Activated naive CD8-positive, alpha-beta T cell treated with anti-CD3 and anti-CD28 coated beads for 36 hours (primary cell): ENCODE data around the gene SENP5. TPM values are rescaled to one million over a fixed set of nuclear protein-coding genes. Genes with fewer than 3 reads are reported as not detected.
"Not testable (repeated sequence)": the region's sequence is repeated elsewhere in the genome, so short reads cannot be mapped to it uniquely, and the experiment has no call there.

Source experiments
- DNase-seq: peaks from one replicate; pipeline ENCODE4 v3.0.0; 2021
- H3K27ac Mint-ChIP-seq: one replicate; pipeline ENCODE4 v1.8.0; 2022; ENCODE audit warnings: mild to moderate bottlenecking, moderate library complexity, mixed read lengths
- H3K27me3 Mint-ChIP-seq: one replicate; pipeline ENCODE4 v1.8.0; 2022; ENCODE audit warnings: mild to moderate bottlenecking, mixed read lengths
- H3K36me3 Mint-ChIP-seq: one replicate; pipeline ENCODE4 v1.8.0; 2021; ENCODE audit warnings: mild to moderate bottlenecking, mixed read lengths
- H3K4me1 Mint-ChIP-seq: one replicate; pipeline ENCODE4 v1.8.0; 2021; ENCODE audit warnings: mixed read lengths
- H3K4me3 Mint-ChIP-seq: one replicate; pipeline ENCODE4 v1.8.0; 2022; ENCODE audit warnings: mild to moderate bottlenecking, moderate library complexity, mixed read lengths
- H3K9me3 Mint-ChIP-seq: one replicate; pipeline ENCODE4 v1.8.0; 2022; ENCODE audit warnings: mixed read lengths
- total RNA-seq, 2 experiments: library from RNA; stranded (reverse); gene quantifications; one replicate each; pipeline ENCODE4 v1.2.3, GENCODE V29; 2021

SENP5 gene
- total RNA-seq, 2 experiments from 2014 or later = 28.1 to 31.9 TPM

DNA sequence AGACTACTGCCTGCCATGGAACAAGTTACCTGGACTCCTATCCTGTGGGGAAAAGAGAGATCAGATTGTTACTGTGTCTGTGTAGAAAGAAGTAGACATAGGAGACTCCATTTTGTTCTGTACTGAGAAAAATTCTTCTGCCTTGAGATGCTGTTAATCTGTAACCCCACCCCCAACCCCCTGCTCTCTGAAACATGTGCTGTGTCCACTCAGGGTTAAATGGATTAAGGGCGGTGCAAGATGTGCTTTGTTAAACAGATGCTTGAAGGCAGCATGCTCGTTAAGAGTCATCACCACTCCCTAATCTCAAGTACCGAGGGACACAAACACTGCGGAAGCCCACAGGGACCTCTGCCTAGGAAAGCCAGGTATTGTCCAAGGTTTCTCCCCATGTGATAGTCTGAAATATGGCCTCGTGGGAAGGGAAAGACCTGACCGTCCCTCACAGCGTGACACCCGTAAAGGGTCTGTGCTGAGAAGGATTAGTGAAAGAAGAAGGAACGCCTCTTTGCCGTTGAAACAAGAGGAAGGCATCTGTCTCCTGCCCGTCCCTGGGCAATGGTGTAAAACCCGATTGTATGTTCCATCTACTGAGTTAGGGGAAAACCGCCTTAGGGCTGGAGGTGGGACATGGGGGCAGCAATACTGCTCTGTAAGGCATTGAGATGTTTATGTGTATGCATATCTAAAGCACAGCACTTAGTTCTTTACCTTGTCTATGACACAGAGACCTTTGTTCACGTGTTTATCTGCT, 76.5 kb downstream of the SENP5 start:
- Mint-ChIP-seq H3K4me3 (peak overlapping the region; percentile 100), H3K27ac (peak overlapping the region; percentile 90), H3K36me3 (peaks cover 45% of the 10 kb centered on the region)

DNA sequence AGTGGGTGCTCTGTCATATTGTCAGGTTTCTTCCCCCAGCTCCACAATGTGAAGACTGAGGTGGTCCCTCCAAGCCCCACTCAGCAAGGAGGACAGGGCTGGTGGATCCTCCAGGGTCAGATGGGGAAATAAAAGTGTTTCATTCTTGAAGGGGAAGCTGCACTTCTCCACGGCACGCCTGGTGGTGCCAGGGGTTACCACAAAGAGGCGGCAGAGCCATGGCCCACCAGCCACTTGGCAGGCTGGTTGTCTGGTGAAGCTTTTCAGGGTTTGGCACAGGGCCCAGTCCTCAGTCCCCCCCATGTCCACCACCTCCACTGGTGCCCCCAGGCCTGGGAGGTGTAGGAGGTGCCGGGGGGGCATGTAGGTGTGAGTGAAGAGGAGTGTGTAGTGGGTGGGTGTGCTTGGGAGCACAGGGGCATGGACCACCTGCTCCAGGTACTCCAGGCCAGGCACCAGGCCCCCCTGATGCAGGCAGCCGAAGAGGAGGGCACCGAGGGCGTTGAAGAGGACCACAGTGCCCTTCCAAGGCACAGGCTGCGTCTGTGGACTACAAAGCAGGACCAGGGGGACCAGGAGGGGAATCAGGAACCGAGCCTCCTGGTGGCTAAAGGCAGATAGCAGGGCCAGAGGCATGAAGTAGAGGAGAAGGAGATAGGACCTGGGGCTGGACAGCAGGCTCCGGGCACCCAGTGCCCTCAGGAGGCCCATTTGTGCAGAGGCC, 79.6 kb downstream of the SENP5 start:
- Mint-ChIP-seq H3K9me3 (no peaks in the 10 kb centered on the region), H3K4me3 (no peak overlapping the region), H3K36me3 (peaks cover 23% of the 10 kb centered on the region), H3K27ac (no peak overlapping the region), H3K4me1 (peaks cover 18% of the 10 kb centered on the region), H3K27me3 (peaks cover 2% of the 10 kb centered on the region)
- DNase-seq = no peak

More for the DNA sequence above, 76.5 kb downstream of the SENP5 start:
- H3K27me3 Mint-ChIP-seq, H3K9me3 Mint-ChIP-seq, DNase-seq: not testable (repeated sequence)
- peaks cover 36% of the 10 kb centered on the region for H3K4me1 Mint-ChIP-seq

GRCh38 chr3:196947860-196948441, 80.2 kb downstream of the SENP5 start:
- peaks cover 18% of the 10 kb centered on the region for H3K4me1 Mint-ChIP-seq
- no peak overlapping the region for H3K27ac Mint-ChIP-seq
- H3K27me3 Mint-ChIP-seq = no peaks in the 10 kb centered on the region
- no peak for DNase-seq
- no peaks in the 10 kb centered on the region for H3K9me3 Mint-ChIP-seq
- H3K36me3 Mint-ChIP-seq = peaks cover 20% of the 10 kb centered on the region
- no peak overlapping the region for H3K4me3 Mint-ChIP-seq

DNA sequence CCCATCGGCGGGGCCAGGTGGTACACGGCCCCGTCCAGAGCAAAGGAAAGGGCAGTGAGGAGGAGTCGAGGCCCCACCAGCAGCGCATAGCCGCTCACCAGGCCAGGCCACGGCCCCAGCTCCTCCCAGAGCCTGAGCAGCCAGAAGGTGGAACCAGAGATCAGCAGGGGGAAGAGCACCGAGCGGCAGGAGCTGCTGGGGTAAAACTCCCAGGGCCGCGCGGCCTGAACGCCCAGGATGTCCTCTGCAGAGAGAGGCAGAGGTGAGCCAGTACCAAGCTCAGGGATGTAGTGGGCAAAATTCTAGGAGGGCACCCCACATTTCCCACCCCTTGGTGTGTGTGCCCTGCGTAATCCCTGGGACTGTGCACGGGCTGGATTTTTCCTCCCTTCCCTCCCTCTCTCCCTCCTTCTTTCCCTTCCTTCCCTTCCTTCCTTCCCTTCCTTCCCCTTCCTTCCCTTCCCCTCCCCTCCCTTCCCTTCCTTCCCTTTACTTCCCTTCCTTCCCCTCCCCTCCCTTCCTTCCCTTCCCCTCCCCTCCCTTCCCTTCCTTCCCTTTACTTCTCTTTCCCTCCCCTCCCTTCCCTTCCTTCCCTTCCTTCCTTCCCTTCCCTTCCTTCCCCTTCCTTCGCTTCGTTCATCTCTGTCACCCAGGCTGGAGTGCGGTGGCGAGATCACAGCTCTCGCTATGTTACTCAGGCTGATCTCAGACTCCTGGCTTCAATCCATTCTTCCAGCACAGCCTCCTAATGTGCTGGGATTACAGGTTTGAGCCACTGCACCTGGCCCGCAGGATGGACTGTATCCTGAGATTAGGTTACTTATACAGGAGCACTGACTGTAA, 80.9 kb downstream of the SENP5 start:
- Mint-ChIP-seq H3K27me3 (no peaks in the 10 kb centered on the region), H3K4me3 (no peak overlapping the region), H3K4me1 (peaks cover 14% of the 10 kb centered on the region), H3K27ac (no peak overlapping the region), H3K36me3 (peaks cover 13% of the 10 kb centered on the region), H3K9me3 (no peaks in the 10 kb centered on the region)
- no peak for DNase-seq

DNA sequence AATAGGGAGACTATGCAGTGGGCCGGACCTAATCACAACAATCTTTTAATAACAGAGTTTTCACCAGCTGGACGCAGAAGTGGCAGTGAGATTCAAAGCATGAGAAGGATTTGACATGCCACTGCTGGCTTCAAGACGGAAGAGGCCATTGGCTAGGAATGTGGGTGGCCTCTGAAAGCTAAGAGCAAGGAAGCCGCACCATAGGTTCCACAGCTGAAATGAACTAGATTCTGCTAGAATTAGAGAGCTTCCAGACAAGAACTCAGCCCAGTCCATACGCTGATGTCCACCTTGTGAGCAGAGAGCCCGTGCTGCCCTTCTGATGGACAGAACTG, 81.5 kb downstream of the SENP5 start:
- H3K4me3 Mint-ChIP-seq = no peak overlapping the region
- no peaks in the 10 kb centered on the region for H3K9me3 Mint-ChIP-seq
- H3K4me1 Mint-ChIP-seq = peaks cover 8% of the 10 kb centered on the region
- no peak overlapping the region for H3K27ac Mint-ChIP-seq
- H3K36me3 Mint-ChIP-seq = peaks cover 7% of the 10 kb centered on the region
- H3K27me3 Mint-ChIP-seq = peaks cover under 1% of the 10 kb centered on the region
- no peak for DNase-seq

GRCh38 chr3:196949750-196950149, 82.0 kb downstream of the SENP5 start:
- no peak for DNase-seq
- peaks cover 5% of the 10 kb centered on the region for H3K27me3 Mint-ChIP-seq
- H3K4me3 Mint-ChIP-seq = no peak overlapping the region
- peaks cover 3% of the 10 kb centered on the region for H3K4me1 Mint-ChIP-seq
- no peak overlapping the region for H3K27ac Mint-ChIP-seq
- H3K36me3 Mint-ChIP-seq = peaks cover 3% of the 10 kb centered on the region
- no peaks in the 10 kb centered on the region for H3K9me3 Mint-ChIP-seq

GRCh38 chr3:196951371-196951770, 83.7 kb downstream of the SENP5 start:
- H3K36me3 Mint-ChIP-seq = no peaks in the 10 kb centered on the region
- H3K9me3 Mint-ChIP-seq = no peaks in the 10 kb centered on the region
- DNase-seq = no peak
- no peak overlapping the region for H3K27ac Mint-ChIP-seq
- H3K4me3 Mint-ChIP-seq = no peak overlapping the region
- H3K27me3 Mint-ChIP-seq = peaks cover 10% of the 10 kb centered on the region
- H3K4me1 Mint-ChIP-seq = peaks cover under 1% of the 10 kb centered on the region

DNA sequence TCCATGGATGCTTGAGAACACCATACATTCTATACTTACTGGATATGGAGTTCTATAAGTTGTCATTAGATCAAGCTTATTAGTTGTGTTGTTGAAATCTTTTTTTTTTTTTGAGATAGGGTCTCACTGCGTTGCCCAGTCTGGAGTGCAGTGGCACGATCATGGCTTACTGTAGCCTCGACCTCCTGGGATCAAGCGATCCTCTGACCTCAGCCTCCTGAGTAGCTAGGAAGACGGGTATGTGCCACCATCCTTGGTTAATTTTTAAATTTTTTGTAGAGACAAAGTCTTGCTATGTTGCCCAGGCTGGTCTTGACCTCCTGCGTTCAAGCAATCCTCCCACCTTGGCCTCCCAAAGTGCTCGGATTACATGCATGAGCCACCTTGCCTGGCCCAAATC, 87.1 kb downstream of the SENP5 start:
- DNase-seq = no peak
- H3K4me1 Mint-ChIP-seq = peaks cover 2% of the 10 kb centered on the region
- no peaks in the 10 kb centered on the region for H3K36me3 Mint-ChIP-seq
- no peaks in the 10 kb centered on the region for H3K9me3 Mint-ChIP-seq
- peaks cover 22% of the 10 kb centered on the region for H3K27me3 Mint-ChIP-seq
- H3K27ac Mint-ChIP-seq = no peak overlapping the region
- H3K4me3 Mint-ChIP-seq = no peak overlapping the region

DNA sequence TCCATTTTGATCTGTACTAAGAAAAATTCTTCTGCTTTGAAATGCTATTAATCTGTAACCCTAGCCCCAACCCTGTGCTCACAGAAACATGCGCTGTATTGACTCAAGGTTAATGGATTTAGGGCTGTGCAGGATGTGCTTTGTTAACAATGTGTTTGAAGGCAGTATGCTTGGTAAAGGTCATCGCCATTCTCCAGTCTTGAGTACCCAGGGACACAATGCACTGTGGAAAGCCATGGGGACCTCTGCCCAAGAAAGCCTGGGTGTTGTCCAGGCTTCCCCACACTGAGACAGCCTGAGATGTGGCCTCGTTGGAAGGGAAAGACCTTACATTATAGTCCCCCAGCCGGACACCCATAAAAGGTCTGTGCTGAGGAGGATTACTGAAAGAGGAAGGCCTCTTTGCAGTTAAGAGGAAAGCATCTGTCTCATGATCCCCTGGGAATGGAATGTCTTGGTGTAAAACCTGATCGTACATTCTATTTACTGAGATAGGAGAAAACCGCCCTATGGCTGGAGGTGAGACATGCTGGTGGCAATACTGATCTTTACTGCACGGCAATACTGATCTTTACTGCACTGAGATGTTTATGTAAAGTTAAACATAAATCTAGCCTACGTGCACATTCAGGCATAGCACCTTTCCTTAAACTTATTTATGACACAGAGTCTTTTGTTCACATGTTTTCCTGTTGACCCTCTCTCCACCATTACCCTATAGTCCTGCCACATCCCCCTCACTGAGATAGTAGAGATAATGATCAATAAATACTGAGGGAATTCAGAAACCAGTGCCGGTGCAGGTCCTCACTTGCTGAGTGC, 94.6 kb downstream of the SENP5 start:
- H3K9me3 Mint-ChIP-seq = no peaks in the 10 kb centered on the region
- DNase-seq = no peak
- no peak overlapping the region for H3K27ac Mint-ChIP-seq
- peaks cover 18% of the 10 kb centered on the region for H3K27me3 Mint-ChIP-seq
- no peak overlapping the region for H3K4me3 Mint-ChIP-seq
- peaks cover 6% of the 10 kb centered on the region for H3K4me1 Mint-ChIP-seq
- H3K36me3 Mint-ChIP-seq = peaks cover 4% of the 10 kb centered on the region

DNA sequence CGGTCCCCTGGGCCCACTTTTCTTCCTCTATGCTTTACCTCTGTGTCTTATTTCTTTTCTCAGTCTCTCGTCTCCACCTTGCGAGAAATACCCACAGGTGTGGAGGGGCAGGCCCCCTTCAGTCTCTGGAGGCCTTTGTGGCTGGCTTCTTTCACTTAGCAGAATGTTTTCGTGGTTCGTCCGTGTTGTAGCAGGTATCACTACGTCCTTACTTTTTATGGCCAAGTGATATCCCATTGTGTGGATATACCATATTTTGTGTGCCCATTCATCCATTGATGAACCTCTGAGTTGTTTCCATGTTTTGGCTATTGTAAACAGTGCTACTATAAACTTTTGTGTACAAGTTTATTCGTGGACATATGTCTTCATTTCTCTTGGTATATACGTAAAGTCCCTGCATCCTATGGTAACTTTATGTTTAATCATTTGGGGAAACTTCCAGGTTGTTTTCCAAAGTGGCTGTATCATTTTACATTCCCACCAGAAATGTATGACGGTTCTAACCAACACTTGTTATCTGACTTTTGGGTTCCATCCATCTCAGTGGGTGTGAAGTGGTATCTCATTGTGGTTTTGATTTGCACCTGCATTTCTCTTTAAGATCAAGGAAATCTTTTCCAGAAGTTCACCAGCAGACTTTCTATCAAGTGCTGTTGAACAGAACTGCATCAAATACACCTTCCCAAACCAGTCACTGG, 95.4 kb downstream of the SENP5 start:
- H3K36me3 Mint-ChIP-seq = peaks cover 4% of the 10 kb centered on the region
- H3K4me3 Mint-ChIP-seq = no peak overlapping the region
- H3K4me1 Mint-ChIP-seq = peaks cover 9% of the 10 kb centered on the region
- peaks cover 26% of the 10 kb centered on the region for H3K27me3 Mint-ChIP-seq
- no peak for DNase-seq
- no peaks in the 10 kb centered on the region for H3K9me3 Mint-ChIP-seq
- no peak overlapping the region for H3K27ac Mint-ChIP-seq

DNA sequence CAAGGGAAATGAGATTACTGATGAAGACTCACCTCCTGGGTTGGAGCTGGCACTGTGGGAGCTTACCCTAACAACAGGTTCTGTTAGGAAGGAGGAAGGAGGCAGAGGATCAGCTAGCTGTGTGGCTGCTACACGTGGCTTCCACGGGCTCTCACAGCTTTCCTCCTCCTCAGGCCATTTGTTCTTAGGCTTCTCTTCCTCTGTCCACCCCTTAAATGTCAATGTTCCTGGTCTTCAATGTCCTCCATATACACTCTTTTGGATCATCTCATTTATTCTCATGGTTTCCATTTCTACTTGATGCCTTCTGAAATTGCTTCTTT, 95.9 kb downstream of the SENP5 start:
- H3K9me3 Mint-ChIP-seq = no peaks in the 10 kb centered on the region
- peaks cover 4% of the 10 kb centered on the region for H3K36me3 Mint-ChIP-seq
- no peak overlapping the region for H3K27ac Mint-ChIP-seq
- no peak overlapping the region for H3K4me3 Mint-ChIP-seq
- peaks cover 9% of the 10 kb centered on the region for H3K4me1 Mint-ChIP-seq
- peaks cover 27% of the 10 kb centered on the region for H3K27me3 Mint-ChIP-seq
- no peak for DNase-seq

DNA sequence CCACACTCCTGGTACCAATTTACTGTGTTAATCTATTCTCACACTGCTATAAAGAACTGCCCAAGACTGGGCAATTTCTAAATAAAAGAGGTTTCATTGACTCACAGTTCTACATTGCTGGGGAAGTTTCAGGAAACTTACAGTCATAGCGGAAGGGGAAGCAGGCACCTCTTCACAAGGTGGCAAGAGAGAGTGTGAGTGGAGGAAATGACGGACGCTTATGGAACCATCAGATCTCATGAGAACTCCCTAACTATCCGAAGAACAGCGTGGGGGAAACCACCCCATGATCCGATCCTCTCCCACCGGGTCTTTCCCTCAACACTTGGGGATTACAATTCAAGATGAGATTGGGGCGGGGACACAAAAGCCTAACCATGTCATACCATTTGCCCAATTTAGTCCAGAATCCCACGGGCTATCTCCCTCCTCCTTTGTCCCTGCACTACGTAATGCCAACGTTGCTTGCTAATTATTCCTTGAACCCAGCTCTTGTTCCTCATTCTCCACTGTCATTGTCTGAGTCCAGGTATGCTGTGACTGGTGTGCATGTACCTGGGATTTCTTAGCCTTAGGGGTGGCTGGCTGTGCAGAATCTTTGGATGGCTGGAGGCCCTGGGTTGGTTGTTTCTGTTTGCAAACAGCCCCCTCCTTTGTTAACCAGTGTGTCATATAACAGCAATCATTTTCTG, 97.5 kb downstream of the SENP5 start:
- Mint-ChIP-seq H3K4me1 (peaks cover 10% of the 10 kb centered on the region), H3K4me3 (no peak overlapping the region)

GRCh38 chr3:196965804-196966173, 98.1 kb downstream of the SENP5 start:
- H3K27ac Mint-ChIP-seq = no peak overlapping the region
- H3K27me3 Mint-ChIP-seq = peaks cover 33% of the 10 kb centered on the region
- no peak for DNase-seq
- peaks cover 14% of the 10 kb centered on the region for H3K4me1 Mint-ChIP-seq
- no peaks in the 10 kb centered on the region for H3K9me3 Mint-ChIP-seq
- H3K36me3 Mint-ChIP-seq = peaks cover 4% of the 10 kb centered on the region
- H3K4me3 Mint-ChIP-seq = no peak overlapping the region

More for the DNA sequence above, 97.5 kb downstream of the SENP5 start:
- H3K36me3 Mint-ChIP-seq = peaks cover 4% of the 10 kb centered on the region
- H3K27me3 Mint-ChIP-seq = peaks cover 27% of the 10 kb centered on the region
- no peaks in the 10 kb centered on the region for H3K9me3 Mint-ChIP-seq
- H3K27ac Mint-ChIP-seq = no peak overlapping the region
- DNase-seq = no peak
